Ishikawa (cell line): ENCODE data around the gene ASTN2.

Experiments used
- CEBPB ChIP-seq: IDR thresholded peaks from 2 replicates; pipeline ENCODE4 v1.6.1; 2012
- CREB1 ChIP-seq: IDR thresholded peaks from 2 replicates; pipeline ENCODE4 v1.6.1; 2012; ENCODE audit warnings: low read depth
- EGR1 ChIP-seq: IDR thresholded peaks from 2 replicates; pipeline ENCODE4 v1.6.1; 2012
- EP300 ChIP-seq: IDR thresholded peaks from 2 replicates; pipeline ENCODE4 v1.6.1; 2012; ENCODE audit warnings: borderline replicate concordance
- FOXM1 ChIP-seq: IDR thresholded peaks from 2 replicates; pipeline ENCODE4 v1.6.1; 2012; ENCODE audit warnings: low read depth, borderline replicate concordance
- NFIC ChIP-seq: IDR thresholded peaks from 2 replicates; pipeline ENCODE4 v1.6.1; 2012
- RAD21 ChIP-seq: IDR thresholded peaks from 2 replicates; pipeline ENCODE4 v1.6.1; 2012; ENCODE audit warnings: low read depth
- TAF1 ChIP-seq: IDR thresholded peaks from 2 replicates; pipeline ENCODE4 v1.6.1; 2012; ENCODE audit warnings: low read depth, mild to moderate bottlenecking
- TCF12 ChIP-seq: IDR thresholded peaks from 2 replicates; pipeline ENCODE4 v1.6.1; 2012; ENCODE audit warnings: low read depth
- TEAD4 ChIP-seq: IDR thresholded peaks from 2 replicates; pipeline ENCODE4 v1.6.1; 2012
- YY1 ChIP-seq: IDR thresholded peaks from 2 replicates; pipeline ENCODE4 v1.6.1; 2012; ENCODE audit warnings: low read depth
- ZBTB7A ChIP-seq: IDR thresholded peaks from 2 replicates; pipeline ENCODE4 v1.6.1; 2012; ENCODE audit warnings: low read depth
- TF ChIP-seq, protein P1 (sequence below): IDR thresholded peaks from 2 replicates; pipeline ENCODE4 v1.6.1; 2012
- TF ChIP-seq, protein P2 (sequence below): IDR thresholded peaks from 2 replicates; pipeline ENCODE4 v1.6.1; 2012
- TF ChIP-seq, protein P3 (sequence below): IDR thresholded peaks from 2 replicates; pipeline ENCODE4 v1.6.1; 2012; ENCODE audit warnings: low read depth, mild to moderate bottlenecking

ASTN2 gene

DNA sequence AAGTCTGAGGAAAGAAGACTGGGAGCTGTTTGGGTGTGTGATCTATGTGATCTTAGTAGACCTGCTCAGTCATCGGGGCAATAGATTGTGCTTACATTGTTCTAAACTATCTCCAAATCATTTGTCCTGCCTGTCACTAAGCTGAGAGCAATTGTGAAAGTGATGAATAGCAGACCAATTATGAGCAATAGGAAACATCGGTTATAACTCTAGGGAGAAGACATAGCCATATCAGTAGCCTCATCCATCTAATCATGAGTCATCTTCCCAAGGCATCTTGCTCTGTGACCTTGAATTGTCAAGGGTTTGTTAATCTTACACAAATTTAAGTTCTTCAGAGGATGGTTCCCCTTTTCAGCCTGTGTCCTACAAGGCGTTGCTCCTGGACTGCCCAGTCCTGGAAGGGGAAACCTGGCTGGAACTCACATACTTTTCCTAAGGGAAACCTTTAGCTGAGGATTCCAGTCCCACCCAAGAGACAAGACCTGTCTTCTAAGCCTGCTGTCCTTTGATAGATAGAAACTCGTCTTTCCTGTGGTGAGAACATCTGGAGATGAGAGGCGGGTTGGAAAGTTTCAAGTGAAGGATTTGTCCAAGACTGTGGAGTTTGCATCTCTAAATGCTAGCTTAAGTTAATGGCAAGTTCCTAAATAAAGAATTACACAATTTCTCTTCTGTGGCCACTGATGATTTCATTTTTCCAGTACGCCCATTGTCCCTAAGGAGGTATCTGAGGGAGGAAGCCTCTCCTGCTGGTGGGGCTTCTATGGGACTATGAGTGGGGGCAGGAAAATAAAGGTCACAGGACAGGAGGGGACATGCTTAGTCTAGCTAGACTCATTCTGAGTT lies 781.6 kb downstream of the ASTN2 start:
- TF ChIP-seq NFIC, result no peak
- TF ChIP-seq TEAD4, result no peak
- no peak for TF ChIP-seq EP300
- no peak for TF ChIP-seq YY1
- TF ChIP-seq EGR1, result no peak
- TF ChIP-seq CEBPB, result no peak
- TF ChIP-seq TCF12, result no peak
- TF ChIP-seq TAF1, result no peak
- no peak for TF ChIP-seq ZBTB7A
- no peak for TF ChIP-seq CREB1
- TF ChIP-seq, protein P1, sequence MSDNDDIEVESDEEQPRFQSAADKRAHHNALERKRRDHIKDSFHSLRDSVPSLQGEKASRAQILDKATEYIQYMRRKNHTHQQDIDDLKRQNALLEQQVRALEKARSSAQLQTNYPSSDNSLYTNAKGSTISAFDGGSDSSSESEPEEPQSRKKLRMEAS, result no peak
- TF ChIP-seq, protein P2, sequence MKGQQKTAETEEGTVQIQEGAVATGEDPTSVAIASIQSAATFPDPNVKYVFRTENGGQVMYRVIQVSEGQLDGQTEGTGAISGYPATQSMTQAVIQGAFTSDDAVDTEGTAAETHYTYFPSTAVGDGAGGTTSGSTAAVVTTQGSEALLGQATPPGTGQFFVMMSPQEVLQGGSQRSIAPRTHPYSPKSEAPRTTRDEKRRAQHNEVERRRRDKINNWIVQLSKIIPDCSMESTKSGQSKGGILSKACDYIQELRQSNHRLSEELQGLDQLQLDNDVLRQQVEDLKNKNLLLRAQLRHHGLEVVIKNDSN, result no peak
- TF ChIP-seq, protein P3, sequence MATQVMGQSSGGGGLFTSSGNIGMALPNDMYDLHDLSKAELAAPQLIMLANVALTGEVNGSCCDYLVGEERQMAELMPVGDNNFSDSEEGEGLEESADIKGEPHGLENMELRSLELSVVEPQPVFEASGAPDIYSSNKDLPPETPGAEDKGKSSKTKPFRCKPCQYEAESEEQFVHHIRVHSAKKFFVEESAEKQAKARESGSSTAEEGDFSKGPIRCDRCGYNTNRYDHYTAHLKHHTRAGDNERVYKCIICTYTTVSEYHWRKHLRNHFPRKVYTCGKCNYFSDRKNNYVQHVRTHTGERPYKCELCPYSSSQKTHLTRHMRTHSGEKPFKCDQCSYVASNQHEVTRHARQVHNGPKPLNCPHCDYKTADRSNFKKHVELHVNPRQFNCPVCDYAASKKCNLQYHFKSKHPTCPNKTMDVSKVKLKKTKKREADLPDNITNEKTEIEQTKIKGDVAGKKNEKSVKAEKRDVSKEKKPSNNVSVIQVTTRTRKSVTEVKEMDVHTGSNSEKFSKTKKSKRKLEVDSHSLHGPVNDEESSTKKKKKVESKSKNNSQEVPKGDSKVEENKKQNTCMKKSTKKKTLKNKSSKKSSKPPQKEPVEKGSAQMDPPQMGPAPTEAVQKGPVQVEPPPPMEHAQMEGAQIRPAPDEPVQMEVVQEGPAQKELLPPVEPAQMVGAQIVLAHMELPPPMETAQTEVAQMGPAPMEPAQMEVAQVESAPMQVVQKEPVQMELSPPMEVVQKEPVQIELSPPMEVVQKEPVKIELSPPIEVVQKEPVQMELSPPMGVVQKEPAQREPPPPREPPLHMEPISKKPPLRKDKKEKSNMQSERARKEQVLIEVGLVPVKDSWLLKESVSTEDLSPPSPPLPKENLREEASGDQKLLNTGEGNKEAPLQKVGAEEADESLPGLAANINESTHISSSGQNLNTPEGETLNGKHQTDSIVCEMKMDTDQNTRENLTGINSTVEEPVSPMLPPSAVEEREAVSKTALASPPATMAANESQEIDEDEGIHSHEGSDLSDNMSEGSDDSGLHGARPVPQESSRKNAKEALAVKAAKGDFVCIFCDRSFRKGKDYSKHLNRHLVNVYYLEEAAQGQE, result no peak
- no peak for TF ChIP-seq FOXM1
- no peak for TF ChIP-seq RAD21

DNA sequence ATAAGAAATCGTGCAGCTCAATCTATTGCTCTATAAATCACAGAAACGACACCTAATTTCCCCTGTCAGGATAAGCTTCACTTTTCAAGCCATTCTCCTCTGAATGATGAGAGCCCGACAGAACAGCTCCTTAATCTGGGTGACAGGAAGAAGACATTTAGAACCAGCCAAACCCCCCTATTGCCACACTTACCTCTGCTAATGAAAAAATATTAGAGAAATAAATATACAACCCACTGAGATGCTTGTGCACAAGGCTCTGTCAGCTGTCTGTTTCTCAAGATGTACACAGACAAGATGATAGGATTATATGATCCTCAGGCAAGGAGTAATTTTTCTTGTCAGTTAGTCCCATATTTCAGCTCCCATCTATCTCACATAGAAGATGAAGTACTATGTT lies 785.2 kb downstream of the ASTN2 start:
- no peak for TF ChIP-seq CREB1
- no peak for TF ChIP-seq NFIC
- no peak for TF ChIP-seq CEBPB
- TF ChIP-seq EP300, result no peak
- no peak for TF ChIP-seq TEAD4
- TF ChIP-seq, protein P1, result no peak
- no peak for TF ChIP-seq YY1

DNA sequence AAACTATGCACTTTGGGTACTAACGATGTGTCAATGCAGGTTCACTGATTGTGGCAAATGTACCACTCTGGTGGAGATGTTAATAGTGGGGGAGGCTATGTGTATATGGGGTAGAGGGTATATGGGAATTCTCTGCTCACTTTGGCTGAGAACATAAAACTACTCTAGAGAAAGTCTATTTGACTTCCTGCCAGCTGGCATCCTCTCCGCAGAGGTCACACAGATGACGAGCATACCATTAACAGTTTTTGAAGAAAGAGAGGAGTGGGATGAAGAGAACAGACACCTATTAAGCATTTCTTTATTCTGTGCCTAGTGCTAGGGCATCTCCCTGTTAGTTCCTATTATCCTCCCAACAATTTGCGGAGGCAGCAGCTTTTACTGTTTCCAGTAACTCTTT lies 786.1 kb downstream of the ASTN2 start:
- no peak for TF ChIP-seq TCF12
- TF ChIP-seq TEAD4, result no peak
- no peak for TF ChIP-seq CEBPB
- TF ChIP-seq, protein P3, result no peak
- TF ChIP-seq FOXM1, result no peak
- TF ChIP-seq, protein P2, result no peak
- no peak for TF ChIP-seq TAF1
- no peak for TF ChIP-seq RAD21
- TF ChIP-seq, protein P1, result no peak
- no peak for TF ChIP-seq NFIC
- TF ChIP-seq YY1, result no peak
- TF ChIP-seq ZBTB7A, result no peak
- TF ChIP-seq EGR1, result no peak
- TF ChIP-seq EP300, result no peak
- no peak for TF ChIP-seq CREB1

DNA sequence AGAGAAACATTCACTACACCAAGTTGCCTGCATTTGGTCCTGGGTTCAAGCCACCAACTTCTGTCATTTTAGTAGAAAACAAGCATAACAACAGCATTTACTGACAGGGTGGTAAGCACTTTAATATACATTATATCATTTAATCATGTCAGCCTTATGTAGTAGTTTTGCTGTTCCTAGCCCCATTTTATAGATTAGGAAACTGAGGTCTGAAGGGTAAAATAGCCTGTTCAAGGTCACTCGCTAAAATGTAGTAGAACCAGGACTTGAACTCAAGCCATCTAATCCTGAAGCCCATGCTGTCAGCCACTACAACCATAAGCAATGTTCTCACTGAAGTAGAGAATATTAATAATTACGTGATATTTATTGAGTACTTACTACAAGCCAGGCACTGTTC lies 787.4 kb downstream of the ASTN2 start:
- TF ChIP-seq, protein P1, result no peak
- no peak for TF ChIP-seq EP300
- no peak for TF ChIP-seq NFIC
- TF ChIP-seq EGR1, result no peak

DNA sequence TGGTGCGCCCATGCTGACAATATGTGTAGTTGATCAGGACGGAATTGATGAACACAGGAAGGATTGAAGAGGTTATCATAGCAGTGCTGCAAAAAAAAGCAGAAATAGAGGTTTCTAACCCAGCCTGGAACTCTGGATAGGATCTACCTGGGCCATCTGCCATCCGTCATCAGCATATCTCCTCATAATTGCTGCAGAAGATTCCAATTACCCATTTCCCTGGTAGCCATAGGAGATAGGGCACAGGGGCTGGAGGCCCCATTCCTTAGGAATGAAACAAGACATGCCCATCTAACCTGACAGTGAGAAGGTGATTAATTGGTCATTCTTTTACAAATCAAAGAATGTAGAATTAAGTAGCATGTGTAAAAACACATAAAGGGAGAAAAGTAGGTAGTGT lies 788.1 kb downstream of the ASTN2 start:
- TF ChIP-seq EGR1, result no peak

DNA sequence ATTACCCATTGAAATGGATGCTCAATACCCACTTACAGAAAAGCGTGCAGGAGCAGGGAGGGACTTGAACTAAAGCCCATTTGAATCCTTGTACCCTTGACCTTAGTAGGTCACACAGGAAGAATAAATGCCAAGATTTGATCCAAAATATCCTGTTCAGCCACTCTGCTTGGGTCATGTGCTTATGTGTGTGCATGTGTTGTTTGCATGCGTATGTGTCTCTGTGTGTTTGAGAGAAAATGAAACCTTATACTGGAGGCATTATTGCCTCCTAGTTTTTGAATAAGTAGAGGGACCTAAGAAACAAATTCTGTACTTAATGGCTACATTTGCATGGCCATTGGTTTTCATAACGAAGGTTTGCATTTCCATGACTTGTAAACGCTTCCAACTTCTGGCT lies 791.1 kb downstream of the ASTN2 start:
- no peak for TF ChIP-seq NFIC
- no peak for TF ChIP-seq TAF1
- no peak for TF ChIP-seq TCF12
- TF ChIP-seq, protein P2, result no peak
- TF ChIP-seq, protein P3, result no peak
- TF ChIP-seq, protein P1, result no peak
- TF ChIP-seq TEAD4, result no peak
- TF ChIP-seq FOXM1, result no peak
- TF ChIP-seq RAD21, result no peak
- TF ChIP-seq EP300, result no peak
- TF ChIP-seq CEBPB, result no peak
- TF ChIP-seq ZBTB7A, result no peak
- TF ChIP-seq CREB1, result no peak
- TF ChIP-seq YY1, result no peak
- TF ChIP-seq EGR1, result no peak
